T-helper 1 cell treated with Interleukin-12 subunit alpha and Interleukin-12 subunit beta and Interleukin-4 antibody, amounts not matched to agents 30 ng/mL and 1 ng/mL, for 36 hours (primary cell): Measurements from ENCODE around the gene C8G. TPM values are rescaled to one million over a fixed set of nuclear protein-coding genes. Genes with fewer than 3 reads are reported as not detected.

Experiments used
- total RNA-seq: library from RNA; stranded (reverse); gene quantifications from 2 replicates; pipeline ENCODE4 v1.2.3, GENCODE V29; 2022

C8G gene
- total RNA-seq, 1 donor from 2014 or later, result 4.2 TPM

Other genes with a start within 250 kb of the C8G start
- 0.29 and 0.37 TPM in 2 replicates for gene DIPK1B, start 232.7 kb upstream of the C8G start, total RNA-seq
- gene LCN10, start 202.3 kb upstream of the C8G start, total RNA-seq, result 0.07 TPM in 1 of 2 replicates, not detected in the other
- not detected in 2 replicates for gene LCN6, start 196.7 kb upstream of the C8G start, total RNA-seq
- gene LCN8, start 187.0 kb upstream of the C8G start, total RNA-seq, result not detected in 2 replicates
- gene LCN15, start 180.7 kb upstream of the C8G start, total RNA-seq, result not detected in 2 replicates
- gene TMEM141, start 153.9 kb upstream of the C8G start, total RNA-seq, result 39.2 and 41.2 TPM in 2 replicates
- 0.42 and 0.56 TPM in 2 replicates for gene CCDC183, start 148.9 kb upstream of the C8G start, total RNA-seq
- gene RABL6, start 137.3 kb upstream of the C8G start, total RNA-seq, result 106 and 107 TPM in 2 replicates
- 8.1 and 8.8 TPM in 2 replicates for gene AJM1, start 102.8 kb upstream of the C8G start, total RNA-seq
- 161 and 165 TPM in 2 replicates for gene PHPT1, start 95.8 kb upstream of the C8G start, total RNA-seq
- 21.5 and 26.0 TPM in 2 replicates for gene MAMDC4, start 92.9 kb upstream of the C8G start, total RNA-seq
- 428 and 445 TPM in 2 replicates for gene EDF1, start 78.9 kb upstream of the C8G start, total RNA-seq
- 80.6 and 85.0 TPM in 2 replicates for gene TRAF2, start 58.7 kb upstream of the C8G start, total RNA-seq
- 117 and 119 TPM in 2 replicates for gene FBXW5, start 505 bp upstream of the C8G start, total RNA-seq
- gene LCN12, start 7.0 kb downstream of the C8G start, total RNA-seq, result 3.2 and 3.8 TPM in 2 replicates
- 5.2 and 5.3 TPM in 2 replicates for gene PTGDS, start 32.3 kb downstream of the C8G start, total RNA-seq
- not detected in 2 replicates for gene LCNL1, start 37.8 kb downstream of the C8G start, total RNA-seq
- 79.8 and 84.2 TPM in 2 replicates for gene PAXX, start 47.2 kb downstream of the C8G start, total RNA-seq
- 1.4 and 1.8 TPM in 2 replicates for gene CLIC3, start 51.3 kb downstream of the C8G start, total RNA-seq
- 30.0 and 33.9 TPM in 2 replicates for gene ABCA2, start 83.0 kb downstream of the C8G start, total RNA-seq
- gene FUT7, start 86.8 kb downstream of the C8G start, total RNA-seq, result 1.7 and 1.9 TPM in 2 replicates
- 56.7 and 57.3 TPM in 2 replicates for gene NPDC1, start 100.9 kb downstream of the C8G start, total RNA-seq
- gene ENTPD2, start 108.8 kb downstream of the C8G start, total RNA-seq, result not detected in 2 replicates
- 19.7 and 21.1 TPM in 2 replicates for gene SAPCD2, start 125.3 kb downstream of the C8G start, total RNA-seq
- gene UAP1L1, start 132.3 kb downstream of the C8G start, total RNA-seq, result 15.1 and 15.7 TPM in 2 replicates
- gene MAN1B1, start 141.7 kb downstream of the C8G start, total RNA-seq, result 50.4 and 54.3 TPM in 2 replicates
- gene DPP7, start 169.5 kb downstream of the C8G start, total RNA-seq, result 251 and 260 TPM in 2 replicates
- gene GRIN1, start 193.9 kb downstream of the C8G start, total RNA-seq, result 0.15 and 0.37 TPM in 2 replicates
- gene LRRC26, start 224.8 kb downstream of the C8G start, total RNA-seq, result not detected in 2 replicates
- not detected in 2 replicates for gene TMEM210, start 226.8 kb downstream of the C8G start, total RNA-seq
- gene ANAPC2, start 243.3 kb downstream of the C8G start, total RNA-seq, result 77.0 and 77.9 TPM in 2 replicates
- 88.4 and 88.8 TPM in 2 replicates for gene SSNA1, start 243.4 kb downstream of the C8G start, total RNA-seq